Measurements from ENCODE around the gene FKBP10.

- TF ChIP-seq ZFP30 (CRISPR knock-in tag; IDR thresholded peaks at IDR 0.05): no peak
- no peak for TF ChIP-seq GLIS3 (CRISPR knock-in tag; IDR thresholded peaks at IDR 0.05)
These were observed at the start of gene FKBP10 for GRCh38 chr17:41812381-41813151.
